SK-N-SH treated with all-trans-retinoic acid at 6 μM for 48 hours (cell line): ENCODE results near the gene GPC5.

Experiments
- ATAC-seq: fragments of 200-7000 bp; cut with Tn5 transposase; 3 replicates; pipeline ENCODE4 v1.9.1; 2020; ENCODE audit warnings: mild to moderate bottlenecking, moderate library complexity
- ARNTL ChIP-seq: fragments of 450-650 bp; formaldehyde crosslinking; IDR thresholded peaks from 2 replicates; pipeline ENCODE4 v1.5.0; 2020; ENCODE audit warnings: low read depth, mild to moderate bottlenecking, moderate library complexity, borderline replicate concordance
- BACH2 ChIP-seq: fragments of 250-450 bp; sonication (Bioruptor Pico); IDR thresholded peaks from 2 replicates; pipeline ENCODE4 v1.9.0; 2021; ENCODE audit warnings: mild to moderate bottlenecking, borderline replicate concordance
- CSDC2 ChIP-seq: fragments of 250-450 bp; sonication (Bioruptor Pico); IDR thresholded peaks from 2 replicates; pipeline ENCODE4 v1.5.0; 2020; ENCODE audit warnings: mild to moderate bottlenecking, moderate library complexity
- ESRRG ChIP-seq: fragments of 250-450 bp; sonication (Bioruptor Pico); IDR thresholded peaks from 2 replicates; pipeline ENCODE4 v1.6.1; 2021; ENCODE audit warnings: mild to moderate bottlenecking
- GLIS3 ChIP-seq: fragments of 250-450 bp; sonication (Bioruptor Pico); IDR thresholded peaks from 2 replicates; pipeline ENCODE4 v1.5.0; 2020; ENCODE audit warnings: mild to moderate bottlenecking, moderate library complexity
- OSR1 ChIP-seq: fragments of 250-450 bp; sonication (Bioruptor Pico); IDR thresholded peaks from 2 replicates; pipeline ENCODE4 v1.8.0; 2022; ENCODE audit warnings: moderate library complexity, mild to moderate bottlenecking, inconsistent platforms
- POU6F1 ChIP-seq: fragments of 250-450 bp; sonication (Bioruptor Pico); IDR thresholded peaks from 2 replicates; pipeline ENCODE4 v1.8.0; 2021; ENCODE audit warnings: low read depth, mild to moderate bottlenecking, moderate library complexity, borderline replicate concordance
- PPARA ChIP-seq: fragments of 250-450 bp; sonication (Bioruptor Pico); IDR thresholded peaks from 2 replicates; pipeline ENCODE4 v1.5.0; 2020; ENCODE audit warnings: mild to moderate bottlenecking, borderline replicate concordance
- RARB ChIP-seq: fragments of 250-450 bp; sonication (Bioruptor Pico); IDR thresholded peaks from 2 replicates; pipeline ENCODE4 v1.8.0; 2021; ENCODE audit warnings: mild to moderate bottlenecking, moderate library complexity
- SNAI2 ChIP-seq: fragments of 250-450 bp; sonication (Bioruptor Pico); IDR thresholded peaks from 2 replicates; pipeline ENCODE4 v1.5.0; 2020; ENCODE audit warnings: mild to moderate bottlenecking, moderate library complexity
- TCF4 ChIP-seq: fragments of 250-450 bp; sonication (Bioruptor Pico); IDR thresholded peaks from 2 replicates; pipeline ENCODE4 v1.8.0; 2021; ENCODE audit warnings: mild to moderate bottlenecking, moderate library complexity, borderline replicate concordance
- TOX ChIP-seq: fragments of 250-450 bp; sonication (Bioruptor Pico); IDR thresholded peaks from 2 replicates; pipeline ENCODE4 v1.8.0; 2021; ENCODE audit warnings: mild to moderate bottlenecking, moderate library complexity, borderline replicate concordance
- TSHZ2 ChIP-seq: fragments of 250-450 bp; sonication (Bioruptor Pico); IDR thresholded peaks from 2 replicates; pipeline ENCODE4 v1.5.0; 2020; ENCODE audit warnings: mild to moderate bottlenecking, moderate library complexity
- ZC3H10 ChIP-seq: fragments of 250-450 bp; sonication (Bioruptor Pico); IDR thresholded peaks from 2 replicates; pipeline ENCODE4 v1.5.1; 2021; ENCODE audit warnings: mild to moderate bottlenecking, moderate library complexity
- ZFP3 ChIP-seq: fragments of 250-450 bp; sonication (Bioruptor Pico); IDR thresholded peaks from 2 replicates; pipeline ENCODE4 v1.5.0; 2020; ENCODE audit warnings: mild to moderate bottlenecking, moderate library complexity
- ZFP30 ChIP-seq: fragments of 450-650 bp; formaldehyde crosslinking; IDR thresholded peaks from 2 replicates; pipeline ENCODE4 v1.5.0; 2022; ENCODE audit warnings: mild to moderate bottlenecking, moderate library complexity
- ZNF565 ChIP-seq: fragments of 450-650 bp; formaldehyde crosslinking; conservative IDR thresholded peaks from 2 replicates; pipeline ENCODE4 v1.5.0; 2020; ENCODE audit warnings: low read depth, mild to moderate bottlenecking, moderate library complexity
- ZNF70 ChIP-seq: fragments of 450-650 bp; formaldehyde crosslinking; IDR thresholded peaks from 2 replicates; pipeline ENCODE4 v1.5.0; 2020; ENCODE audit warnings: mild to moderate bottlenecking, moderate library complexity
- ZNF8 ChIP-seq: fragments of 450-650 bp; formaldehyde crosslinking; IDR thresholded peaks from 2 replicates; pipeline ENCODE4 v1.5.0; 2020; ENCODE audit warnings: mild to moderate bottlenecking, moderate library complexity
- TF ChIP-seq, protein P1 (sequence below): fragments of 250-450 bp; sonication (Bioruptor Pico); IDR thresholded peaks from 2 replicates; pipeline ENCODE4 v1.8.0; 2020; ENCODE audit warnings: mild to moderate bottlenecking, moderate library complexity, borderline replicate concordance
- TF ChIP-seq, protein P2 (sequence below): fragments of 250-450 bp; sonication (Bioruptor Pico); IDR thresholded peaks from 2 replicates; pipeline ENCODE4 v1.5.1; 2020; ENCODE audit warnings: low read depth, mild to moderate bottlenecking, moderate library complexity
- TF ChIP-seq, protein P3 (sequence below): fragments of 250-450 bp; sonication (Bioruptor Pico); IDR thresholded peaks from 2 replicates; pipeline ENCODE4 v1.5.1; 2021; ENCODE audit warnings: mild to moderate bottlenecking, moderate library complexity

The GPC5 gene

GRCh38 chr13:92735909-92736308, 1337.5 kb downstream of the GPC5 start:
- TF ChIP-seq GLIS3 (CRISPR knock-in tag) (no peak), TCF4 (no peak), ZFP30 (CRISPR knock-in tag) (no peak), SNAI2 (no peak), ZNF8 (CRISPR knock-in tag) (no peak), ARNTL (no peak), ZNF565 (CRISPR knock-in tag) (no peak)
- TF ChIP-seq, protein P1, sequence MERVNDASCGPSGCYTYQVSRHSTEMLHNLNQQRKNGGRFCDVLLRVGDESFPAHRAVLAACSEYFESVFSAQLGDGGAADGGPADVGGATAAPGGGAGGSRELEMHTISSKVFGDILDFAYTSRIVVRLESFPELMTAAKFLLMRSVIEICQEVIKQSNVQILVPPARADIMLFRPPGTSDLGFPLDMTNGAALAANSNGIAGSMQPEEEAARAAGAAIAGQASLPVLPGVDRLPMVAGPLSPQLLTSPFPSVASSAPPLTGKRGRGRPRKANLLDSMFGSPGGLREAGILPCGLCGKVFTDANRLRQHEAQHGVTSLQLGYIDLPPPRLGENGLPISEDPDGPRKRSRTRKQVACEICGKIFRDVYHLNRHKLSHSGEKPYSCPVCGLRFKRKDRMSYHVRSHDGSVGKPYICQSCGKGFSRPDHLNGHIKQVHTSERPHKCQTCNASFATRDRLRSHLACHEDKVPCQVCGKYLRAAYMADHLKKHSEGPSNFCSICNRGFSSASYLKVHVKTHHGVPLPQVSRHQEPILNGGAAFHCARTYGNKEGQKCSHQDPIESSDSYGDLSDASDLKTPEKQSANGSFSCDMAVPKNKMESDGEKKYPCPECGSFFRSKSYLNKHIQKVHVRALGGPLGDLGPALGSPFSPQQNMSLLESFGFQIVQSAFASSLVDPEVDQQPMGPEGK (CRISPR knock-in tag), result no peak
- ATAC-seq, result no peak

GRCh38 chr13:92739306-92739818, 1340.9 kb downstream of the GPC5 start:
- no peak for ATAC-seq
- no peak for TF ChIP-seq ESRRG
- no peak for TF ChIP-seq PPARA (CRISPR knock-in tag)
- no peak for TF ChIP-seq ZFP3 (CRISPR knock-in tag)
- TF ChIP-seq ZNF8 (CRISPR knock-in tag), result no peak
- TF ChIP-seq TSHZ2 (CRISPR knock-in tag), result no peak
- TF ChIP-seq ZC3H10 (CRISPR knock-in tag), result no peak
- TF ChIP-seq, protein P2, sequence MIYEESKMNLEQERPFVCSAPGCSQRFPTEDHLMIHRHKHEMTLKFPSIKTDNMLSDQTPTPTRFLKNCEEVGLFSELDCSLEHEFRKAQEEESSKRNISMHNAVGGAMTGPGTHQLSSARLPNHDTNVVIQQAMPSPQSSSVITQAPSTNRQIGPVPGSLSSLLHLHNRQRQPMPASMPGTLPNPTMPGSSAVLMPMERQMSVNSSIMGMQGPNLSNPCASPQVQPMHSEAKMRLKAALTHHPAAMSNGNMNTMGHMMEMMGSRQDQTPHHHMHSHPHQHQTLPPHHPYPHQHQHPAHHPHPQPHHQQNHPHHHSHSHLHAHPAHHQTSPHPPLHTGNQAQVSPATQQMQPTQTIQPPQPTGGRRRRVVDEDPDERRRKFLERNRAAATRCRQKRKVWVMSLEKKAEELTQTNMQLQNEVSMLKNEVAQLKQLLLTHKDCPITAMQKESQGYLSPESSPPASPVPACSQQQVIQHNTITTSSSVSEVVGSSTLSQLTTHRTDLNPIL (CRISPR knock-in tag), result no peak
- no peak for TF ChIP-seq RARB (CRISPR knock-in tag)
- TF ChIP-seq TOX, result no peak
- TF ChIP-seq POU6F1 (CRISPR knock-in tag), result no peak
- TF ChIP-seq ZNF565 (CRISPR knock-in tag), result no peak
- TF ChIP-seq, protein P1 (CRISPR knock-in tag), result no peak

DNA sequence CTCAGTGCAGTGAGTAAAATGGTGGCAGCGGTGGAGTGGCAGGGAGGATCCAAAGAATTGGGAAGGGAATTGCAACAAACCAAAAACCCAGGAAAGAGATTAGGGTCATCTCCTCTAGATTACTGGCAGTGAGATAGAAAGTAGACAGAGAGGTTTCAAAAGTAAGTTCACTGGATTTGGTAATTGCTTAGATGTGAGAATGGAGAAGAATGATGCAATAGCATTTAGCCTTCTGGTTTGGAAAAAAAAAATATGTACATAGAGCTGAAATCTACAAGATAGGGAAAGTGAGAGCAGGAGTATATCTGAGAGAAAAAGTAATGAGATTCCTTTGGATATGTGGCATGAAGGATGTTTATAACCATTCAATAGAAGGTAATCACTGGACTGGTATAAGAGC, 1345.6 kb downstream of the GPC5 start:
- TF ChIP-seq ZFP30 (CRISPR knock-in tag), result no peak
- no peak for TF ChIP-seq ZNF565 (CRISPR knock-in tag)
- TF ChIP-seq OSR1 (CRISPR knock-in tag), result no peak
- no peak for TF ChIP-seq ZFP3 (CRISPR knock-in tag)
- no peak for TF ChIP-seq TCF4
- no peak for TF ChIP-seq BACH2
- TF ChIP-seq, protein P1 (CRISPR knock-in tag), result no peak
- TF ChIP-seq CSDC2 (CRISPR knock-in tag), result no peak
- no peak for TF ChIP-seq GLIS3 (CRISPR knock-in tag)
- TF ChIP-seq ZNF70 (CRISPR knock-in tag), result no peak
- no peak for TF ChIP-seq SNAI2
- TF ChIP-seq ESRRG, result no peak
- TF ChIP-seq, protein P3, sequence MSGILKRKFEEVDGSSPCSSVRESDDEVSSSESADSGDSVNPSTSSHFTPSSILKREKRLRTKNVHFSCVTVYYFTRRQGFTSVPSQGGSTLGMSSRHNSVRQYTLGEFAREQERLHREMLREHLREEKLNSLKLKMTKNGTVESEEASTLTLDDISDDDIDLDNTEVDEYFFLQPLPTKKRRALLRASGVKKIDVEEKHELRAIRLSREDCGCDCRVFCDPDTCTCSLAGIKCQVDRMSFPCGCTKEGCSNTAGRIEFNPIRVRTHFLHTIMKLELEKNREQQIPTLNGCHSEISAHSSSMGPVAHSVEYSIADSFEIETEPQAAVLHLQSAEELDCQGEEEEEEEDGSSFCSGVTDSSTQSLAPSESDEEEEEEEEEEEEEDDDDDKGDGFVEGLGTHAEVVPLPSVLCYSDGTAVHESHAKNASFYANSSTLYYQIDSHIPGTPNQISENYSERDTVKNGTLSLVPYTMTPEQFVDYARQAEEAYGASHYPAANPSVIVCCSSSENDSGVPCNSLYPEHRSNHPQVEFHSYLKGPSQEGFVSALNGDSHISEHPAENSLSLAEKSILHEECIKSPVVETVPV (CRISPR knock-in tag), result no peak
- no peak for TF ChIP-seq RARB (CRISPR knock-in tag)
- no peak for TF ChIP-seq ZNF8 (CRISPR knock-in tag)
- no peak for ATAC-seq
